PFSK-1 (cell line): Measurements from ENCODE around the gene ANKRD12.

Experiments used
- FOXP2 ChIP-seq: optimal IDR thresholded peaks from 2 replicates; pipeline ENCODE3; 2011; ENCODE audit warnings: borderline replicate concordance, control low read depth, inconsistent platforms; ENCODE audit not compliant: insufficient read depth; ENCODE audit errors: extremely low read length, extremely low read depth
- POLR2AphosphoS5 ChIP-seq: IDR thresholded peaks from 2 replicates; pipeline ENCODE4 v1.6.1; 2012; ENCODE audit warnings: low read depth, mild to moderate bottlenecking, control low read depth, low read length, moderate library complexity
- SIN3A ChIP-seq: IDR thresholded peaks from 2 replicates; pipeline ENCODE4 v1.6.1; 2012; ENCODE audit warnings: mild to moderate bottlenecking, low read length, moderate library complexity, borderline replicate concordance; ENCODE audit not compliant: insufficient read depth
- TAF1 ChIP-seq: IDR thresholded peaks from 2 replicates; pipeline ENCODE4 v1.6.1; 2012; ENCODE audit warnings: low read length, control low read depth, borderline replicate concordance; ENCODE audit not compliant: insufficient read depth
- TF ChIP-seq, protein P1 (sequence below), 2 experiments: IDR thresholded peaks; 2 replicates each; pipeline versions ENCODE4 v1.6.1 to v1.8.0; 2011 to 2012; ENCODE audit warnings: low read depth in 2 of 2, low read length in 2 of 2, control low read depth in 1 of 2, inconsistent platforms in 1 of 2, mild to moderate bottlenecking in 1 of 2, moderate library complexity in 1 of 2; ENCODE audit not compliant: insufficient read depth in 1 of 2

Gene ANKRD12

DNA sequence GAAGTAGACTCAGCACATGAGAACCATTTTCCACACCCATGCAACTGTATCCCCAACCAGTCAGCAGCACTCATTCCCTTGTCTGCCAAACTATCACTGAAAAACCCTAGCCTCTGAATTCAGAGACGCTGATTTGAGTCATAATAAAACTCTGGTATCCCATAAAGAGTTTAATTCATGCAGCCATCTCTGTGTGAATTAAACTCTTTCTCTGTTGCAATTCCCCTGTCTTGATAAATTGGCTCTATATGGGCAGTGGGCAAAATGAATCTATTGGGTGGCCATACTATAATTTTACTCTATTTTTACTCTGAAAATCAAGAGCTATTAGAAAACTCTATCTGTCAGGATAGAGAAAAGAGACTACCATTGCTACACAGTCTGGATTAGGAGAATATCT lies 157.4 kb downstream of the ANKRD12 start:
- TF ChIP-seq, protein P1, sequence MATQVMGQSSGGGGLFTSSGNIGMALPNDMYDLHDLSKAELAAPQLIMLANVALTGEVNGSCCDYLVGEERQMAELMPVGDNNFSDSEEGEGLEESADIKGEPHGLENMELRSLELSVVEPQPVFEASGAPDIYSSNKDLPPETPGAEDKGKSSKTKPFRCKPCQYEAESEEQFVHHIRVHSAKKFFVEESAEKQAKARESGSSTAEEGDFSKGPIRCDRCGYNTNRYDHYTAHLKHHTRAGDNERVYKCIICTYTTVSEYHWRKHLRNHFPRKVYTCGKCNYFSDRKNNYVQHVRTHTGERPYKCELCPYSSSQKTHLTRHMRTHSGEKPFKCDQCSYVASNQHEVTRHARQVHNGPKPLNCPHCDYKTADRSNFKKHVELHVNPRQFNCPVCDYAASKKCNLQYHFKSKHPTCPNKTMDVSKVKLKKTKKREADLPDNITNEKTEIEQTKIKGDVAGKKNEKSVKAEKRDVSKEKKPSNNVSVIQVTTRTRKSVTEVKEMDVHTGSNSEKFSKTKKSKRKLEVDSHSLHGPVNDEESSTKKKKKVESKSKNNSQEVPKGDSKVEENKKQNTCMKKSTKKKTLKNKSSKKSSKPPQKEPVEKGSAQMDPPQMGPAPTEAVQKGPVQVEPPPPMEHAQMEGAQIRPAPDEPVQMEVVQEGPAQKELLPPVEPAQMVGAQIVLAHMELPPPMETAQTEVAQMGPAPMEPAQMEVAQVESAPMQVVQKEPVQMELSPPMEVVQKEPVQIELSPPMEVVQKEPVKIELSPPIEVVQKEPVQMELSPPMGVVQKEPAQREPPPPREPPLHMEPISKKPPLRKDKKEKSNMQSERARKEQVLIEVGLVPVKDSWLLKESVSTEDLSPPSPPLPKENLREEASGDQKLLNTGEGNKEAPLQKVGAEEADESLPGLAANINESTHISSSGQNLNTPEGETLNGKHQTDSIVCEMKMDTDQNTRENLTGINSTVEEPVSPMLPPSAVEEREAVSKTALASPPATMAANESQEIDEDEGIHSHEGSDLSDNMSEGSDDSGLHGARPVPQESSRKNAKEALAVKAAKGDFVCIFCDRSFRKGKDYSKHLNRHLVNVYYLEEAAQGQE (IDR thresholded peaks at IDR 0.05; ENCODE audit: insufficient read depth in 1 of 2, low read depth in 2 of 2, low read length in 2 of 2): no peak
- TF ChIP-seq SIN3A (no peak), TAF1 (no peak), FOXP2 (no peak), POLR2AphosphoS5 (no peak)

DNA sequence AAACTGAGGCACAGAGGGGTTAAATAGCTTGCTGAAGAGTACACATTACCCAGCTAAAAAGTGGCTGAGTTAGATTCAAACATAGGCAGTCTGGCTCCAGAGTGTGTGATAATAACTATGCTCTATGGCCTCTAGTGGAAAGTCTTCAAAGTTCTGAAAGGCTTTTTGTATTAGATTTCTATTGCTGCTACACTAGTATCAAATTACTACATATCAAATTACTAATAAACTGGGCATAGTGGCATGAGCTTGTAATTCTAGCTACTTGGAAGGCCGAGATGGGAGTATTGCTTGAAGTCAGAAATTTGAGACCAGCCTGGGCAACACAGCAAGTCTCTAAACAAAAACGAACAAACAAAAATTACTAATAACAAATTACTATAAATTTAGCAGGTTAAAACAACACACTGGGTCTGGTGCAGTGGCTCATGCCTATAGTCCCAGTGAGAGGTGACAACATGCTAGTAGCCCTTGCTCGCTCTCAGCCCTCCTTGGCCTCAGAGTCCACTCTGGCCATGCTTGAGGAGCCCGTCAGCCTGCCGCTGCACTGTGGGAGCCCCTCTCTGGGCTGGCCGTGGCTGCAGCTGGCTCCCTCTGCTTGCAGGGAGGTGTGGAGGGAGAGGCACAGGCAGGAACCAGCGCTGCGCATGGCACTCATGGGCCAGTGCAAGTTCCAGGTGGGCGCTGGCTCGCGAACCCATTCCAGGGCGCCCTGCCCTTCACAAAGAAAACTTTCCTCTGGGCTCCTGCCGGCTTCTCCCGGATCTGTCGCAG lies 159.8 kb downstream of the ANKRD12 start:
- TF ChIP-seq TAF1 (no peak), FOXP2 (no peak), SIN3A (no peak), POLR2AphosphoS5 (no peak)
- TF ChIP-seq, protein P1 (IDR thresholded peaks at IDR 0.05; ENCODE audit: insufficient read depth in 1 of 2, low read depth in 2 of 2, low read length in 2 of 2): no peak

DNA sequence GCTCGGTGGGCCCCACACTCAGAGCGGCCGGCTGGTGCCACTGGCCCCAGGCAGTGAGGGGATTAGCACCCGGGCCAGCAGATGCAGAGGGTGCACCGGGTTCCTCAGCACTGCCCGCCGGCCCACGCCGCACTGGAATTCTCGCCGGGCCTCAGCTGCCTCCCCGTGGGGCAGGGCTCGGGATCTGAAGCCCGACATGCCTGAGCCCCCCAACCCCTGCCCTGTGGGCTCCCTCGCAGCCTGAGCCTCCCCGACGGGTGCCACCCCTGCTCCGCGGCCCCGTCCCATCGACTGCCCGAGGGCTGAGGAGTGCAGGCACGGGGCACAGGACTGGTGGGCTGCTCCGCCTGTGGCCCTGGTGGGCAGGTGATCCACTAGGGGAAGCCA lies 160.4 kb downstream of the ANKRD12 start:
- TF ChIP-seq FOXP2: no peak
- TF ChIP-seq, protein P1 (IDR thresholded peaks at IDR 0.05; ENCODE audit: insufficient read depth in 1 of 2, low read depth in 2 of 2, low read length in 2 of 2): no peak
- no peak for TF ChIP-seq TAF1
- no peak for TF ChIP-seq SIN3A
- no peak for TF ChIP-seq POLR2AphosphoS5

DNA sequence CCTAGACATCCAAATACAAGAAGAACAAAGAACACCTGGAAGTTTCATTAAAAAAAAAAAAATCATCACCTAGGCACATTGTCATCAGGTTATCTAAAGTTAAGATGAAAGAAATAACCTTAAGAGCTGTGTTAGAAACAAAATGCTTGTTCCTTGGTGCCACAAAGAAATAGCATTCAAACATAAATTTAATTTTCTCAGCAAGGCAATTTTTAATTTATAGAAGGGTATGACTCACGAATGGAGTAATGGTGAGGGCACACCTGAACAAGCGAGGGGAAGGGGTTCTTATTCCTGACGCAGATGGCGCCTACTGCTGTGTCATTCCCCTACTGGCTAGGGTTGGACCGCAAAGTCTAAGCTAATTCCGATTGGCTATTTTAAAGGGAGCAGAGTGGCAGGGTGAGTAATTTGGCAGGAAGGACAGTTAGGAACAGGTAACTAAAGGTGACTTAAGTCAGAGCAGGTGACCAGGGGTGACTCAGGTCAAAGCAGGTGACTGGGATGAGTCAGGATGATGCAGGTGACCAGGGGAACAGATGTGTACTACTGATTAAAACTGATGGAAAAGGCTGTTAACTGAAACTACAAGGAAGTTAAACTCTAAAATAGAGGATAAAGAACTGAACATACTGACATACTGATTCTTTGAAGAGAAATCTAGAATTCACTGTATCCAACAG lies 167.9 kb downstream of the ANKRD12 start:
- TF ChIP-seq POLR2AphosphoS5 (no peak), SIN3A (no peak), TAF1 (no peak), FOXP2 (no peak)
- TF ChIP-seq, protein P1 (IDR thresholded peaks at IDR 0.05; ENCODE audit: insufficient read depth in 1 of 2, low read depth in 2 of 2, low read length in 2 of 2): no peak

DNA sequence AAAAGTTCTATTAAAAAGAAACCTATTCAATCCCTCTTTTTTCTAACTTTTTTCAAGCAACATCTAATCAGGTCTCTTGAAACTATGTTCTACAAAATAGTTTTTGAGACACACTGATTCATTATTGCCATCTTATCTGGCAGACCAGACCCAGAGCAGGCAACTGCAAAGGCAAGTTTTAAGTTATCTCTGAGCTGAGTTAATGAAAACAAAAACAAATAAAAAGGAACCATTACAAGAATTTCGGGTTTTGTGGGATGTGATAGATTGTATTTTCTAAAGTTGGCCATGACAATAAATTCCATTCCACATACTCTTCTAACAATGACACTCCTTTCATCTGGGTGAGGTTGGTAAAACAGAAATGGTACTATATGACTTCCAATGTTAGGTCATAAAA lies 182.8 kb downstream of the ANKRD12 start:
- TF ChIP-seq TAF1 (no peak), POLR2AphosphoS5 (no peak), FOXP2 (no peak), SIN3A (no peak)
- TF ChIP-seq, protein P1 (IDR thresholded peaks at IDR 0.05; ENCODE audit: insufficient read depth in 1 of 2, low read depth in 2 of 2, low read length in 2 of 2): no peak
